UCSD-AML1 (cell line): Measurements from ENCODE around the gene HIVEP3.

ENCODE experiments used
- DNase-seq: peaks from one replicate; lab custom pipeline; 2025; ENCODE audit not compliant: unreplicated experiment; lab: John Stamatoyannopoulos, UW

Gene HIVEP3

DNA sequence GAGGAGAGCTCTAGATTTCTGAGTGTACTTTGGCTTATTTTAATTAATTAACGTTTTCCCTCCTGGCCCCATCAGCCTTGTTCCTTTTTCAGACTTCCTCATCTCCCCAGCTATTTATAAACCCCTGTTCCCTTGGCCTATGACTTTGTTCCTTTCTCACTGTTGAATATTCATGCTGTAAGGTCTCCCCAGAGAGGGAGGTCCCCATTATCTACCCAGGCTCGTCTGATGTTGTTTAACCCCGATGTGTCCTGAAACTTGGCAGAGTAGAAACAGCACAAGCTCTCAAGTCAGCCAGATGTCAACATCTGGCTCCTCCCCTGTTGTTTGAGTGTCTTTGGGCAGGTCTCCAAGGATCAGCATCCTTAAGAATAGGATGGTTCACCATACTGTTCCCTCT, 153.6 kb downstream of the HIVEP3 start:
- DNase-seq, result no peak

DNA sequence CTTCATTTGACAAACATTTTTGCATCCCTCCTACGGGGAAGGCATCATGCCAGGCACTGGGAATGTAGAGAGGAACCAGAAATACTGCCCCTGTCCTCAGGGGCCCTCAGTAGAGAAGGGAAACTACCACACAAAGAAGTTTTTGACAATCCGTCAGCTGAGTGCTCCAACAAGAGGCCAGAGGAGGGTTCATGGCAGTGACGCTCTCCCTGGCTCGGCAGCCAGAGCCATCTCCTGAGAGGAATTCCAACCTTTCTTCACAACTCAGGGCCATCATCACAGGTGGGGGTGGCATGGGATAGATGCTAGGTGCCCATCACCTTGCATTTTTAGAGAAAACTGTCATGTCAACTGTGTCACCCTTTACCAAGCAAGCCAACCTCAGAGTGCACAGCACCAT, 154.1 kb downstream of the HIVEP3 start:
- no peak for DNase-seq

DNA sequence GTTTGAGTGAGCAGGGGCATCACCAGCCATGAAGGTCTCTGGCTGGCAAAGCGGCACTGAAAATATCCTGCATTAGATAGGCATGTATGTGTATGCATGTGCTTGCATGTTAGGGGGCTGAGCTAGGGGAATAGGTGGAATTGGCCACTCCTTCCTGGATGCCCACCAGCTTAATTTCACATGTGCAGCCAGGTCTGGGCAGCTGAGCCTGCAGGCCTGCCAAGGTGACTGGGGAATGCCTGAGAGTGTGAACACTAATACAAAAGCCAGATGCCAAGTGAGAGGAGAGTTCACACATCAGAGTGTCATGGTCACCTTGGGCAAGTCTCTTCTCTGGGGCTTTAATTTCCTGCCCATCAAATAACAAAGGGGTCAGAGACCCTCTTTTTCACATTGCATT, 155.9 kb downstream of the HIVEP3 start:
- DNase-seq, result no peak

DNA sequence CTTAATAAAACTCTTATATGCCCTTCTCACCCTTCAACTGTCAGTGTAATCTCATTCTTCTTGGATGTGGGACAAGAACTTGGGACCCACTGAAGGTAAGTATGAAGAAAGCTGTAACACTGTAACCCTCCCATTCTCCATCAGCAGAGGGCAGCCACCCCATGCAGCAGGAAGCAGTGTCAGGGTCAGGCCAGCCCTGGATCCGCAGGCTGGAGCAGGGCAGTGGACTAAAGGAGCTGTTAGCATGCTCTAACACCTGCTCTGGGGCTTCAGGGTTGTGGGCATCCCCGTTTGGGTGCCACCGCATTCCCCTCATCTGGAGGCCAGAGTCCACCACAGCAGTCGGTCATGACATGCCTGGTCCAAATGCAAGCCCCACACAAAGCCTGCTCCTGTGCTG, 156.5 kb downstream of the HIVEP3 start:
- DNase-seq, result peak; percentile 46

DNA sequence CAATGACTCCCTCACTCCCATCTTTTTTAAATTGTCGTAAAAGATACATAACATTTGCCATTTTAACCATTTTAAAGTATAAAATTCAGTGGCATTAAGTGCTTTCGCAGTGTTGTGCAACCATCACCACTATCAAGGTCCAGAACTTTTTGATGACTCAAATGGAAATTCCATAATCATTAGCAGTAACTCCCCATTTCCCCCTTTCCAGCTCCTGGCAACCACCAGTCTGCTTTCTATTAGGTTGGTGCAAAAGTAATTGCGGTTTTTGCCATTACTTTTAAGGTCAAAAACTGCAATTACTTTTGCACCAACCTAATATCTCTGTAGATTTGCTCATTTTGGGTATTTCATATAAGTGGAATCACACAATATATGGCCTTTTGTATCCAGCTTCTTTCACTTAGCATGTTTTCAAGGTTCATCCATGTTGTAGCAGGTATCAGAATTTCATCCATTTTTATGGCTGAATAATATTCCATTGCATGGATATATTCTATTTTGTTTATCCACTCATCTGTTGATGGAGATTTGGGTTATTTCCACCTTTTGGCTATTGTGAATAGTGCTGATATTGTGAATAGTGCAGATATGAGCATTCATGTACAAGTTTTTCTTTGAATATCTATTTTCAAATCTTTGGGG, 159.7 kb downstream of the HIVEP3 start:
- no peak for DNase-seq

DNA sequence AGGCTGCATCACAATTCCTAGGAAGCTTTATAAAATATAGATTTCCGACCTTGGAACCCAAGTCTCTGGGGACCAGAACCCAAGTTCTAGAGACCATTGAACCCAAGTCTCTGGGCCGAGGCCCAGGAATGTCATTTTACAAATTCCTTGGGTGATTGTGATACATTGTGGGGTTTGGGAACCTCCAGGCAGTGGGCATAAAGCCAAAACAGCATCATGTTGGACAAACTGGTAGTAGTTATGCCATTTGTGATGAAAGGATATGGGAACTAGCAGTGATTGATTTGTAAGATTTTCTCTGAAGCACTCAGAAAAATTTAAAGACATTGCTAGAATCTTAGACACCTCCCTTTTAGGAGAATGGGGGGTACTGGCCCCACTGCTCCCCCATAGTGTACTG, 160.2 kb downstream of the HIVEP3 start:
- DNase-seq, result no peak

DNA sequence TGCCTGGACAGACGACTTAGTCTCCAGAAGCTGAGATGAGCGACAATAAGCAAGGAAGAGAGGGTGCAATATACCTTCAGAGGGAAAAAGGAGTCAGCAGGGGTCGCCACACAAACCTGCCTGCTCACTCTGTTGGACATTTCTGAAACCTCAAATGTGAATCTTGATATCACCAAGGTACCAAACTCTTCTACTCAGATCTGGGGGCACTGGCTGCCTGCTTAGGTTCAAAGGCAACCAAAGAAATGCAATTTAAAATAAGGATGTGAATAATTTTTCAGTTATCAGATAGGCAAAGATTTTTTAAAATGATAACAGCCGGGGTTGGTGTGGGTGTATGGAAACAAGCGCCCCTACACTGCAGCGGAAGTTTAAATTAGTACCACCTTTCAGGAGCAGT, 164.2 kb downstream of the HIVEP3 start:
- DNase-seq, result no peak

DNA sequence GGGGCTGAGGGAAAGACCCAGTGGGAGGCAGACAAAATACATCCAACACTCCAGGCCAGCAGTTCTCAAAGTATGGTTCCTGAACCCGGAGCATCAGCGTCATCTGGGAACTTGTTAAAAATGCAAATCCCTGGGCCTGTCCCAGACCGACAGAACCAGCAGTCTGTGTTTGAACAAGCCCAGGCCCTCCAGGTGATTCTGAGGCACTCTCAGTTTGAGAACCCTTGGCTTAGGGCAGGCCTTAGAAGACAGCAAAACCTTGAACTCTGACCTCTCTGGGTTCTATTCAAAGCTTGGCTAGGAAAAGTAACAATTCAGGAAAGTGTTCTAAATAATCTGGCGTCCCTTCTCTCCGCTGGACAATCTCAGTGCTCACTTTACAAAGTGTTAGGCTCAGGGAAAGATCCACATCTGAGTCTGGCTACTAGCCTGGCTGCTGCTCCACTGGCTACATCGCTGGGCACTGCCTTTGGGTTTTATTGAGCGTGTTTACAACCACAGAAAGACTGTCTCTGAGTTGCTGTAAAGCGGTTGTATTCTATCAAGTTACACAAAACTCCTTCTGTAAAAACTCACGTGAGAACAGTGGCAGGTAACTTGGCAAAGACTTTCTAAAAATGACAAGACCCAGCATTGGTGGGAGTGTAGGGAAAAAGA, 166.1 kb downstream of the HIVEP3 start:
- DNase-seq, result no peak

DNA sequence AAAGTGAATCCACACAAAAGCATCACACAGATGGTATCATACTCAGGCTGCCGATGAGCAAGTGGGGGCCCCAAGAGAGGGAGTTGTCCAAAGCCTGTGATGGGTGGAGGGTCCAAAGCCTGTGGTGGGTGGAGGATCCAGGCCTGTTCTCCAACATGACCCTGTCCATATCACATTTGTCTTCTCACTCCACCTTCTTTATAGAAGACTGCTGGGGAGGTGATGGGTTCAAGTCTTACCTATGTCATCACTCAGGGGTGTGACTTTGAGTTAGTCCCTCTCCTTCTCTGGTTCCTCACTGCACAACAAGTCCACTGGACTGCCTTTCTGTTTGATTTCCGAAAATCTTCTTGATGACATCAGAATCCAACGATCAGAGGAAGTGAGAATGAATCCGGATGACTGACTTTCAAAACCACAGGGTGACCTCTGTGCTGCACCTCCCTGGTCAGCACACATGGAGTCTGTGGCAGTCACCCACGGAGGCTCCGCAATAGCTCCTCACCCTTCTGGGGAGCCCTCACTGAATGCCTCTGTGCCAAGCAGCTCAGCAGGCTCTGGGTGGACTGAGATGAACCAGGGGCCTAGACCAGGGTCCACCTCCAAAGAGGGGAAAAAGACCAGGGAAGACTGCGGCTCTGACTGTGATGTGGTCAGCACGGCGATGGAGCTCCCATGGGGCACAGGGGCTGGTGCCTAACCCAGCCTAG, 166.8 kb downstream of the HIVEP3 start:
- DNase-seq, result no peak

DNA sequence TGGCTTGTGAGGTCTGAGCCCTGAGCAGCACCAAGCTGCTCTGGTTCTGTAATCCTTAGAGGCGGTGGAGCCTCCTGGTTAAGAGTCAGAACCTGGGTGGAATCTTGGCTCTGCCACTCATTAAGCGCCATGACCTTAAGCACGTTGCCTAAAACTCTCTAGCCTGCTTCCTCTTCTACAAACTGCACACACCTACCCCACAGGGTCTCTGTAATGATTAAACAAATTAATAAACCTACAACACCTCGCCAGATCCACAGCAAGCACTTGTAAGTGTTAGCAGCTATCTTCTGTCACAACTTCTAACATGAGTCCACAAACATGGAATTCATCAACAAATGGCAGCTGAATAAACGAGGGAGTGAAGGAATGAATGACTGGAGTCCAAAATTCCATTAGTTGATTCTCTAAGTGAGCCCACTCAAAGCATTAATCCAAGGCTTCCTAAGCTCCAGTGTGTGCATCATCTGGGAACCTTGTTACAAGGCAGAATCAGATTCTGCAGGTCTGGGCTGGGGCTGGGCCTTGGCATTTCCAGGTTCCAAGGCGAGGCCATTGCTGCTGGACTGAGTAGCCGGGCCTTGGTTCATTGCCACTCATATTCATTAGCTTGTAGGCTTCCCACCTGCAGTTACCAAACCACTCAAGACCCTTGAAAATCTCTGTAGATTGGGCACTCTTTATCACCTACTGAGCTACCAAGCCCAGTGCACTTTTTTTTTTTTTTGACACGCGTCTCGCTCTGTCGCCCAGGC, 168.6 kb downstream of the HIVEP3 start:
- no peak for DNase-seq

DNA sequence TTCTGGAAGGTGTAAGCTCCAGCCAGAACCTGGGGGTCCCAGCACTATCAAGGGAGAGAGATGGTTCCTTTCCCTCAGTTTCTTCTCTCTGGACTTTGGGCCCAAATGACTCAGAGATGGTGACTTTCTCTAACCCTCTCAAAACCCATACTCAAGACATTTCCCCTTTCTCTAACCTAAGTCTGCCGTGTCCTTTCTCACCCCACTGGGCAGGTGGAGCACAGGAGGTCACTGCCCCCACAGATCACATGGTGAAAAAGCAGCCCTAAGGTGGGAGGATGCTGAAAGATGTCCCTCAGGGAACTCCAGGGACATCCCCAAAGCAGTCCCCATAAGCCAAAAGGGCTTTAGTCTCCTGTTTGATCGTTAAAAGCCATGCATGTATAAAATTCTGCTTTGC, 173.7 kb downstream of the HIVEP3 start:
- DNase-seq, result no peak

DNA sequence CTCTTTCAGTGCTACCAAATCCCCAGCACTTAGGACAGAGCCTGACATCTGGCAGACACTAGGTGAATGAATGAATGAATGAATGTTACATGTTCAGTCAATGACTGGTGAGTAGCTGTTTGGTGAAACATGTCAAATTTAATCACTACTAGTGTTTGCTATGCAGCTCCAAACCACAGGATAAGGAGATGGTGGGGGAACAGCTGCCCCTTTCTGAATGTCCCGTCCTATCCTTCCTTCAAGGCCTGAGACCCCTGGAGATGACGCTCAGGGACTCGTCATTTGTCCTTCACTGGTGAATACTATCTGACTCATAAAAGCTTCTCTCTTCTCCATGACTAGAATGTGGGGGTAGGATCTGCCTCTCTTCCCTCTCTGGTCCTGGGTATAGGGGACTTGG, 175.4 kb downstream of the HIVEP3 start:
- no peak for DNase-seq

DNA sequence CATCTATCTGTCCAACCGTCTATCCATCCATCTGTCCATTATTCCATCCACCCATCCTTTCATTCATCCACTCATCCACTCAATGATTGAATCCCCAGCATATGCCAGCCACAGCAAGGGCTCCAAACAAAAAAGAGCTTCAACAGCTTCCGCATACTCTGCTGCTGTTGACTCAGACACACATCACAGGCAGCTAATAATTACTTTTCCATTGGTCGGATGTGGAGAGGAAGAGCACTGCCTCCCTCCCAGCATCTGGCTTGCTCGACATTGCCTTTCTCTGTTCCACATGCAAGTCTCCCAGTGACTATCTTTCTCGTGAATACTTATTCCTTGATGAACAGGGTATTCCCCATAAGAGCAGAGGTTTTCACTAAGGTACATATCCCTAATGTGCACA, 176.5 kb downstream of the HIVEP3 start:
- peak; percentile 48 for DNase-seq

DNA sequence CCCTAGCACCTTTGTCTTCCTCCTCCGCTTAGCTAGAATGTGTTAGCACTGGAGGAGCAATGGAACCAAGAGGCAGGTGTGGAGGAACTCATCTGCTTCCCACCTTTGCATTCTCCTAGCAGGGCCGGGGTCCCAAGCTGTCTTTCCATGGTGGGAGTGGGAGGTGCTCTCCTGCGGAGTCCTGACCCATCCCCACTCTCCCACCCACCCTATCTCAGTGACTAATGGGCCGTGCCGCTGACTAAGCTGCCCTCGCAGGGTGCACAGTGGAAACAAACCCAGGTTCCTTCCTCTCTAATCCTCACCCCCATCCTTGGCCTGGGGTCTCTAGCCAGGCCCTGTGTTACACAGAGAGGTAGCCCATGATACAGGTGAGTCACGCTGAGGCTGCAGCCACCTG, 177.5 kb downstream of the HIVEP3 start:
- no peak for DNase-seq

DNA sequence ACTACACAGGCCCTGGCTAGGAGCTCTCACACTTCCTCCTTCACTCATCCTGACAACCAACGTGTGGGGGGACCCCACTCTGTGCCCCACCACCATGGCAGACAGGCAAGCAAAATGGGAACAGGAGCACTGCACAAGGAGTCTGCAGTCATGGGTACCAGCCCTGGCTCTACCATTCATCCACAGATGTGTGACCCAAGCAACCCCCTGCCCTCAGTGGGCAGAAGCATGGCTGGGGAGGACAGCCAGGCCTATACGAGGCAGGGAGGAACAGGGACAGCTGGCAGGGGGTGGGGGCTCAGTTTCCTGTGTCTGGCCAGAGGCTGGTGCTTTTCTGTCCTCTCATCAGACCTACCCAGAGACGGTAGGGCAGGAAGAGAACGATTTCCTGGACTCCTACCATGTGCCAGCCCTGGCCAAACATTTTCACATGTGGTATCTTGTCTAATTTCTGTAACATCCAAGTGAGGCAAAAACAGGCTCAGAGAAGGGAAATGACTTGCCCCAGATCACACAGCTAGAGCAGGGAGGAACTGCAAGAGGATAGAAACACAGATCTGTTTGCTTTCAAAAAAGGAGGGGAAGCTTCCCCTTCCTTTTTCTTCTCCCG, 178.0 kb downstream of the HIVEP3 start:
- peak; percentile 71 for DNase-seq

DNA sequence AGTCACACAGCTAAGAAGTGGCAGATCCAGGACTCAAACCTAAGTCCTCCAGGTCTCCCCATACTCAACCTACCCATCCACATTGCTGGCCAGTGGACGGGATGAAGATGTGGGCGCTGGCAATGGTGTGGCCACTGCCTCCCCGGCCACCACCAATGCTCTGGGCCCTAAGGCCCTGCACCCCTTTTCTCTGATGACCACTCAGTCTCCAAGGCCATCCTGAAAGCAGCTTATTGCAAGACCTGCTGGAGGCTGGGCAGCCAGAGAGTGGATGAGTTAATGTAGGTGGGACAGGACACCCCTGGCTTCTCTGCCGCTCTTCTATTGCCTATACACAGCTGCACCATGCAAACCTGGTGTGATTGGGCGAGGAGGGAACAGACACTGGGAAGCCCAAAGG, 178.7 kb downstream of the HIVEP3 start:
- no peak for DNase-seq

DNA sequence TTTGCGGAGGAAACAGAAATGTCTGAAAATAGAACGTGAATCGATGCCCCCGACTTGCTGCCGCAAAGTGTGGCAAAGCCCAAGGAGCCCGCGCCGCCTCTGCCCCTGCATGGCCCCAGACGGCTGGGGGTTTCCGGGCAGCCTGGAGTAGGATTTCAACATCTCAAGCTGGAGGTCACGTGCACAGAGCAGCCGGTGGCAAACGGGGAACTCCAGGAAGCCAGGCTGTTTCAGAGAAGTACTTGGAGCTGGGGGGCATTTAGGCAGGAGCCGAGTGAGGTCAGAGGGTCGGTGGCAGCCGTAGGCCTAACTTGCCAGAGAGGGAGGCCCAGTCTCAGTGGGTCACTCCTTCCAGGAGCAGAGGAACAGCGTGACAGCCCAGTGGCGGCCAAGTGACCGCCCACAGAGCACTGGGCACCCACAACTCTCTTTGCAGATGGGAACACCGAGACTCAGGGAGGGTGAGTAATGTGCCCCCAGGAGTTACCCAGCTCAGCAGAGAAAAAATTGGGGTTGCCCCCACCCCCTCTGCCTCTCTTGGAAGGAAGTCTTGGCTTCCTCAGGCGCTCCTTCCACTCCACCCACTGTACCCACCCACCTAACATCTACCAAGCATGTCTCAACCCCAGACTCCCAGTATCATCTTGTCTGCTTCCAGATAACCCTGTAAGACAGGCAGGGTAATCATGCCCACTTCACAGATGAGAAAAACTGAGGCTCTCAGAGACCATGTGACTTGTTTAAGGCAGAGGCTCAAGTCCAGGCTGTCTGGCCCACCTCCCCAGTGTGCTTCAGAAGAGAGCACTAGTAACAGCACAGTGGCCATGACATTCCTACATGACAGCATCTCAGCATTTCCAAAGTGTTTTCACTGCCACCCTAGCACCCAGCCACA, 179.4 kb downstream of the HIVEP3 start:
- peak; percentile 90 for DNase-seq

DNA sequence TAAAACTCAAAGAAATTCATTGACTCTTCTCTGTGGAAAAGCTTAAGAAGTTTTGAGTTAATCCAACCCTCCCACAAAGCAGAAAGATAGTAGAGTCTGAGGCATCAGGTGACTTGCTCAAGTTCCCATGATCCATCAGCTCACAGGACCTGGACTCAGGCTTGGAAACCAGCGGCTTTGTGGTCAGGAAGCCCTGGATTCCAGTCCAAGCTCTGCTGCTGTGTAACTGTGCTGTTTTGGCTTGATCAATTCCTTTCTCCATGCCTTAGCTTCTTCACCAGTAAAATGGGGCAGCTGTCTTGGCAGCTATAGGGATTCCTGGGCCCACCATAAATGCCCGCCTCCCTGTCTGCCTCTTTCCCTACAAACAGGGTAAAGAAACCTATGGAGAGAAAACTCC, 180.2 kb downstream of the HIVEP3 start:
- DNase-seq, result peak; percentile 41

DNA sequence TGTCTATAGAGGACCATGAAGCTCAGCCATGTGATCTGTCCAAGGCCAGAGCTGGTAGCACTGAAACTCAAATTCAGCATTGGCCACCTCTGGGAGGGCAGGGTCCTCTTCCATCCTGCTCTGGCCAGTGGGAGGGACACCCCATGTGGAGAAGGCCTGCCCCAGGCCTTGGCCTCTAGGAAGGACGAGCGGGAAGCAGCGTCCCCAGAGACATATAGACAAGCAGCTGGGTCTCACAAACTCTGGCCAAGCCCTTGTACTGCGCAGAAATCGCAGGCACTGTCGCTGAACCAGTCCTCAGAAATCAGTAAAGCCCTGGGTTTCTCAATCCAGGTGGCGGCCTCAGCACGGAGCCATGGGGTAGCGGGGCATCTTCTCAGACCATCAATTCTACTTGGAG, 180.7 kb downstream of the HIVEP3 start:
- no peak for DNase-seq

DNA sequence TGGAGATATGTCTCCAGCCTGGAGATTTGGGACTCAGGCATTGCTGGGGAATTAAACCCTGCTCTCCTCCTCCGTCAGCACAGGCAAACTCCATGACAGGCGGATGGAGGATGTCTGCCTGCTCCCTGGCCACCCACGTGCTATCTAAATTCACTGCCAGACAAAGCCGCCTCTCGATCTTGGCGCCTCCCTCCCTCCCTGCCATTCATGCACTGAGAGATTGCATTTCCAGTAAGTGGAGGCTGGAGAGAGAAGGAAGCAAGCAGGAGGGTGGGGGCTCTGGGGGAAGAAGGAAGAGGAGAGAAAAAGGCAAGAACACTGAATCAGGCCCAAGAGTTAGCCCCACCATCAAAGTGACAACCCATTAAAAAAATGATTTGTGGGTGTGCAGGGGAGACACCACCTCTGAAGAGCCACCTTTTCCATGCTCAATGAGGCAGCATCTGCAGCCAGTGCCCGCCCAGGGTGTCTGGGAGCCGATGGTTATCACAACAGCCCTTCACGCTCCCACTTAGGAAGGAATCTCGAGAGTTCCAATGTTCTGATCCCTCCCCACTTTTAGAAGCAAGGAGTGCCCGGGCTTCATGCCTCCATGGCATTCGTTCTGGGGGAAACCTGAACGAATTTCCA, 183.0 kb downstream of the HIVEP3 start:
- DNase-seq, result no peak
